Karpas-422 (cell line): ENCODE measurements around the gene DNAJA4. TPM values are rescaled to one million over a fixed set of nuclear protein-coding genes. Genes with fewer than 3 reads are reported as not detected.

ENCODE experiments used
- DNase-seq: peaks from one replicate; pipeline ENCODE4 v3.0.0-alpha.2; 2015
- H2AFZ ChIP-seq: fragments of 200-600 bp; sonication (generic); 2 replicates; pipeline ENCODE4 v1.6.1; 2014; ENCODE audit warnings: antibody characterized with exemption, low read length, mixed read lengths
- H3K27ac ChIP-seq: fragments of 200-600 bp; sonication (generic); 2 replicates; pipeline ENCODE4 v1.5.1; 2014; ENCODE audit warnings: mild to moderate bottlenecking, low read length, moderate library complexity
- H3K27me3 ChIP-seq: fragments of 200-600 bp; sonication (generic); 2 replicates; pipeline ENCODE4 v1.6.1; 2014; ENCODE audit warnings: low read length, mixed read lengths
- H3K36me3 ChIP-seq: fragments of 200-600 bp; sonication (generic); 2 replicates; pipeline ENCODE4 v1.6.1; 2014; ENCODE audit warnings: low read length, mixed read lengths; ENCODE audit not compliant: insufficient read depth
- H3K4me1 ChIP-seq: fragments of 200-600 bp; sonication (generic); 2 replicates; pipeline ENCODE4 v1.6.1; 2014; ENCODE audit warnings: mild to moderate bottlenecking, low read length, mixed read lengths
- H3K4me2 ChIP-seq: fragments of 200-600 bp; sonication (generic); 2 replicates; pipeline ENCODE4 v1.6.1; 2014; ENCODE audit warnings: low read length, low read depth, mild to moderate bottlenecking; ENCODE audit not compliant: poor library complexity, severe bottlenecking
- H3K4me3 ChIP-seq: fragments of 200-600 bp; sonication (generic); 2 replicates; pipeline ENCODE4 v1.5.1; 2014; ENCODE audit warnings: mild to moderate bottlenecking, antibody characterized with exemption, low read length, mixed read lengths
- H3K79me2 ChIP-seq: fragments of 200-600 bp; sonication (generic); 2 replicates; pipeline ENCODE4 v1.6.1; 2014; ENCODE audit warnings: mild to moderate bottlenecking, low read length, mixed read lengths
- H3K9ac ChIP-seq: fragments of 200-600 bp; sonication (generic); 2 replicates; pipeline ENCODE4 v1.6.0; 2014; ENCODE audit warnings: low read length
- H3K9me2 ChIP-seq: fragments of 200-600 bp; sonication (generic), shearing (Covaris generic); replicated peaks from 2 replicates; pipeline ENCODE4 v1.6.0; 2014; ENCODE audit warnings: mild to moderate bottlenecking, low read length, moderate library complexity; ENCODE audit not compliant: insufficient read depth
- H3K9me3 ChIP-seq: fragments of 300-700, 200-600 bp; sonication (generic); 2 replicates; pipeline ENCODE4 v1.6.1; 2014; ENCODE audit warnings: low read length, mixed read lengths
- H4K20me1 ChIP-seq: fragments of 200-600 bp; sonication (generic); 2 replicates; pipeline ENCODE4 v1.6.1; 2014; ENCODE audit warnings: mild to moderate bottlenecking, antibody characterized with exemption, low read length, low read depth; ENCODE audit not compliant: insufficient read depth
- total RNA-seq: library from RNA; depleted of rRNA; stranded (reverse); fragments of >200 nt; shearing (Covaris generic); gene quantifications from 2 replicates; pipeline ENCODE4 v1.2.3, GENCODE V29; 2014; ENCODE audit warnings: low replicate concordance

The DNAJA4 gene
- total RNA-seq, 1 experiment from 2014 or later: not detected

- H3K4me3 ChIP-seq: no peak overlapping the region
- no peak for DNase-seq
- no peaks in the 10 kb centered on the region for H3K79me2 ChIP-seq
- H3K27me3 ChIP-seq: no peaks in the 10 kb centered on the region
- H4K20me1 ChIP-seq: 0 out of 2 replicates have a peak, but pooled peaks cover 5% of the 10 kb centered on the region
- H3K36me3 ChIP-seq: no peaks in the 10 kb centered on the region
- no peak overlapping the region for H3K4me2 ChIP-seq
- H3K9me3 ChIP-seq: no peaks in the 10 kb centered on the region
- no peaks in the 10 kb centered on the region for H3K4me1 ChIP-seq
- H2AFZ ChIP-seq: no peak overlapping the region
- H3K9me2 ChIP-seq: no peaks in the 10 kb centered on the region
- no peak overlapping the region for H3K27ac ChIP-seq
- no peak overlapping the region for H3K9ac ChIP-seq
Measured at GRCh38 chr15:78263351-78263781, 996 bp upstream of the DNAJA4 start.

GRCh38 chr15:78263907-78264303, 457 bp upstream of the DNAJA4 start:
- Histone ChIP-seq H3K4me1 (no peaks in the 10 kb centered on the region), H3K4me2 (no peak overlapping the region)

GRCh38 chr15:78265137-78265460, 737 bp downstream of the DNAJA4 start:
- H4K20me1 ChIP-seq: 0 out of 2 replicates have a peak, but pooled peaks cover 5% of the 10 kb centered on the region
- H3K4me3 ChIP-seq: no peak overlapping the region
- no peaks in the 10 kb centered on the region for H3K9me2 ChIP-seq
- no peak overlapping the region for H3K9ac ChIP-seq
- H3K27me3 ChIP-seq: no peaks in the 10 kb centered on the region
- H3K27ac ChIP-seq: no peak overlapping the region
- H3K79me2 ChIP-seq: no peaks in the 10 kb centered on the region
- no peaks in the 10 kb centered on the region for H3K4me1 ChIP-seq
- H2AFZ ChIP-seq: no peak overlapping the region
- no peak for DNase-seq
- H3K36me3 ChIP-seq: no peaks in the 10 kb centered on the region
- no peak overlapping the region for H3K4me2 ChIP-seq
- H3K9me3 ChIP-seq: no peaks in the 10 kb centered on the region

More at GRCh38 chr15:78263907-78264303, 457 bp upstream of the DNAJA4 start:
- Histone ChIP-seq H3K9ac (no peak overlapping the region), H3K9me3 (no peaks in the 10 kb centered on the region), H2AFZ (no peak overlapping the region), H3K4me3 (no peak overlapping the region), H3K9me2 (no peaks in the 10 kb centered on the region), H3K79me2 (no peaks in the 10 kb centered on the region), H3K27me3 (no peaks in the 10 kb centered on the region), H3K36me3 (no peaks in the 10 kb centered on the region), H4K20me1 (0 out of 2 replicates have a peak, but pooled peaks cover 5% of the 10 kb centered on the region), H3K27ac (no peak overlapping the region)
- DNase-seq: no peak

- H3K9me2 ChIP-seq: no peaks in the 10 kb centered on the region
- no peaks in the 10 kb centered on the region for H3K4me1 ChIP-seq
- no peaks in the 10 kb centered on the region for H3K79me2 ChIP-seq
- no peak overlapping the region for H3K27ac ChIP-seq
- no peak overlapping the region for H3K4me3 ChIP-seq
- H3K9me3 ChIP-seq: no peaks in the 10 kb centered on the region
- H3K4me2 ChIP-seq: no peak overlapping the region
- H3K36me3 ChIP-seq: no peaks in the 10 kb centered on the region
- DNase-seq: no peak
- no peak overlapping the region for H2AFZ ChIP-seq
- H3K27me3 ChIP-seq: no peaks in the 10 kb centered on the region
- H3K9ac ChIP-seq: no peak overlapping the region
- 0 out of 2 replicates have a peak, but pooled peaks cover 5% of the 10 kb centered on the region for H4K20me1 ChIP-seq
Measured at GRCh38 chr15:78265752-78266224, 1.4 kb downstream of the DNAJA4 start.

GRCh38 chr15:78266229-78266628, 1.9 kb downstream of the DNAJA4 start:
- Histone ChIP-seq H3K9me3 (no peaks in the 10 kb centered on the region), H3K79me2 (no peaks in the 10 kb centered on the region), H2AFZ (no peak overlapping the region), H3K9me2 (no peaks in the 10 kb centered on the region), H3K9ac (no peak overlapping the region), H3K27ac (no peak overlapping the region), H3K27me3 (no peaks in the 10 kb centered on the region), H3K4me2 (no peak overlapping the region), H3K36me3 (no peaks in the 10 kb centered on the region), H3K4me1 (no peaks in the 10 kb centered on the region), H3K4me3 (no peak overlapping the region), H4K20me1 (0 out of 2 replicates have a peak, but pooled peaks cover 5% of the 10 kb centered on the region)
- DNase-seq: no peak

- Histone ChIP-seq H3K4me2 (no peak overlapping the region), H3K4me3 (no peak overlapping the region), H4K20me1 (0 out of 2 replicates have a peak, but pooled peaks cover 5% of the 10 kb centered on the region), H3K36me3 (no peaks in the 10 kb centered on the region), H3K27ac (no peak overlapping the region), H3K9me3 (no peaks in the 10 kb centered on the region), H3K27me3 (no peaks in the 10 kb centered on the region), H3K79me2 (no peaks in the 10 kb centered on the region), H2AFZ (no peak overlapping the region), H3K4me1 (no peaks in the 10 kb centered on the region), H3K9me2 (no peaks in the 10 kb centered on the region), H3K9ac (no peak overlapping the region)
- DNase-seq: no peak
Measured at GRCh38 chr15:78266806-78267205, 2.4 kb downstream of the DNAJA4 start.

GRCh38 chr15:78272316-78272715, 8.0 kb downstream of the DNAJA4 start:
- H3K27me3 ChIP-seq: no peaks in the 10 kb centered on the region
- H3K9me3 ChIP-seq: no peaks in the 10 kb centered on the region
- H3K4me2 ChIP-seq: no peak overlapping the region
- no peaks in the 10 kb centered on the region for H3K4me1 ChIP-seq
- H2AFZ ChIP-seq: no peak overlapping the region
- H3K36me3 ChIP-seq: no peaks in the 10 kb centered on the region
- H3K9me2 ChIP-seq: no peaks in the 10 kb centered on the region
- no peak overlapping the region for H3K27ac ChIP-seq
- H3K9ac ChIP-seq: no peak overlapping the region
- no peak overlapping the region for H3K4me3 ChIP-seq
- DNase-seq: no peak
- H4K20me1 ChIP-seq: no peaks in the 10 kb centered on the region
- no peaks in the 10 kb centered on the region for H3K79me2 ChIP-seq

GRCh38 chr15:78272776-78273175, 8.4 kb downstream of the DNAJA4 start:
- no peaks in the 10 kb centered on the region for H3K9me2 ChIP-seq
- no peak overlapping the region for H3K9ac ChIP-seq
- no peaks in the 10 kb centered on the region for H3K9me3 ChIP-seq
- no peaks in the 10 kb centered on the region for H4K20me1 ChIP-seq
- no peak overlapping the region for H2AFZ ChIP-seq
- H3K36me3 ChIP-seq: no peaks in the 10 kb centered on the region
- no peak overlapping the region for H3K4me2 ChIP-seq
- H3K4me1 ChIP-seq: no peaks in the 10 kb centered on the region
- H3K4me3 ChIP-seq: no peak overlapping the region
- DNase-seq: no peak
- no peaks in the 10 kb centered on the region for H3K27me3 ChIP-seq
- H3K79me2 ChIP-seq: no peaks in the 10 kb centered on the region
- H3K27ac ChIP-seq: no peak overlapping the region

GRCh38 chr15:78274994-78275393, 10.6 kb downstream of the DNAJA4 start:
- Histone ChIP-seq H3K9me2 (no peaks in the 10 kb centered on the region), H3K9ac (no peak overlapping the region), H4K20me1 (no peaks in the 10 kb centered on the region), H3K4me2 (no peak overlapping the region), H2AFZ (no peak overlapping the region), H3K36me3 (no peaks in the 10 kb centered on the region), H3K27ac (no peak overlapping the region), H3K27me3 (no peaks in the 10 kb centered on the region), H3K79me2 (no peaks in the 10 kb centered on the region), H3K4me3 (no peak overlapping the region), H3K4me1 (no peaks in the 10 kb centered on the region), H3K9me3 (no peaks in the 10 kb centered on the region)
- DNase-seq: no peak
